A673 (cell line): Measurements from ENCODE around the gene IQCH.

Experiments used
- CTCF ChIP-seq: fragments of 300-800, 200-600 bp; sonication (generic); conservative IDR thresholded peaks from 2 replicates; pipeline ENCODE4 v1.5.1; 2017; ENCODE audit warnings: low read depth, mild to moderate bottlenecking, antibody characterized with exemption, low read length, moderate library complexity, mixed read lengths
- EZH2 ChIP-seq: fragments of 200-600 bp; sonication (generic); IDR thresholded peaks from 2 replicates; pipeline ENCODE4 v1.6.1; 2017; ENCODE audit warnings: borderline replicate concordance, low read depth, mild to moderate bottlenecking, mixed read lengths, antibody characterized with exemption, low read length; ENCODE audit not compliant: poor library complexity, severe bottlenecking

GRCh38 chr15:67232591-67232990 is 22.0 kb upstream of the IQCH start:
- TF ChIP-seq CTCF (no peak), EZH2 (no peak)
